Activated naive CD8-positive, alpha-beta T cell treated with anti-CD3 and anti-CD28 coated beads for 36 hours (primary cell): Measurements from ENCODE around the gene DENND5B. TPM values are rescaled to one million over a fixed set of nuclear protein-coding genes. Genes with fewer than 3 reads are reported as not detected.

Experiments
- DNase-seq: peaks from one replicate; pipeline ENCODE4 v3.0.0; 2021
- H3K27ac Mint-ChIP-seq: one replicate; pipeline ENCODE4 v1.8.0; 2022; ENCODE audit warnings: mild to moderate bottlenecking, moderate library complexity, mixed read lengths
- H3K27me3 Mint-ChIP-seq: one replicate; pipeline ENCODE4 v1.8.0; 2022; ENCODE audit warnings: mild to moderate bottlenecking, mixed read lengths
- H3K36me3 Mint-ChIP-seq: one replicate; pipeline ENCODE4 v1.8.0; 2021; ENCODE audit warnings: mild to moderate bottlenecking, mixed read lengths
- H3K4me1 Mint-ChIP-seq: one replicate; pipeline ENCODE4 v1.8.0; 2021; ENCODE audit warnings: mixed read lengths
- H3K4me3 Mint-ChIP-seq: one replicate; pipeline ENCODE4 v1.8.0; 2022; ENCODE audit warnings: mild to moderate bottlenecking, moderate library complexity, mixed read lengths
- H3K9me3 Mint-ChIP-seq: one replicate; pipeline ENCODE4 v1.8.0; 2022; ENCODE audit warnings: mixed read lengths
- total RNA-seq, 2 experiments: library from RNA; stranded (reverse); gene quantifications; one replicate each; pipeline ENCODE4 v1.2.3, GENCODE V29; 2021

Gene DENND5B
- total RNA-seq, 2 experiments from 2014 or later, result 0.16 to 0.29 TPM

- no peak for DNase-seq
- no peak overlapping the region for H3K27ac Mint-ChIP-seq
- H3K36me3 Mint-ChIP-seq, result no peaks in the 10 kb centered on the region
- H3K4me3 Mint-ChIP-seq, result no peak overlapping the region
- H3K27me3 Mint-ChIP-seq, result no peaks in the 10 kb centered on the region
- no peaks in the 10 kb centered on the region for H3K9me3 Mint-ChIP-seq
- H3K4me1 Mint-ChIP-seq, result peaks cover 18% of the 10 kb centered on the region
These were observed 229.2 kb downstream of the DENND5B start for GRCh38 chr12:31361730-31362114.

DNA sequence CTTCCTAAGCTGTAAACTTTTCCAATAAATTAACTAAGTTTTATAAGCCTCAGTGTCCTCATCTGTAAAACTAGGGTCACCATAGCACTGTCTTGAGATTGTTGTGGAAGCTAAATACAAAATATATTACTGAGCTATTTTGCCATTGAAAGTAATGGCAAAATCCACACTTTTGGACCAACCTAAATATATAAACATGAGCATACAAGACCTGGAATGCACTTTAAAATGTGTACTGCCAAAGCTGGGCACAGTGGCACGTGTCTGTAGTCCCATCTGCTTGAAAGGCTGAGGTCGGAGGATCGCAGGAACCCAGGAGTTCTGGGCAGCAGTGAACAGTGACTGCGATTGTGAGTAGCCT lies 235.2 kb downstream of the DENND5B start:
- Mint-ChIP-seq H3K9me3 (no peaks in the 10 kb centered on the region), H3K4me1 (no peaks in the 10 kb centered on the region), H3K4me3 (no peak overlapping the region), H3K36me3 (no peaks in the 10 kb centered on the region), H3K27ac (no peak overlapping the region), H3K27me3 (no peaks in the 10 kb centered on the region)
- no peak for DNase-seq

DNA sequence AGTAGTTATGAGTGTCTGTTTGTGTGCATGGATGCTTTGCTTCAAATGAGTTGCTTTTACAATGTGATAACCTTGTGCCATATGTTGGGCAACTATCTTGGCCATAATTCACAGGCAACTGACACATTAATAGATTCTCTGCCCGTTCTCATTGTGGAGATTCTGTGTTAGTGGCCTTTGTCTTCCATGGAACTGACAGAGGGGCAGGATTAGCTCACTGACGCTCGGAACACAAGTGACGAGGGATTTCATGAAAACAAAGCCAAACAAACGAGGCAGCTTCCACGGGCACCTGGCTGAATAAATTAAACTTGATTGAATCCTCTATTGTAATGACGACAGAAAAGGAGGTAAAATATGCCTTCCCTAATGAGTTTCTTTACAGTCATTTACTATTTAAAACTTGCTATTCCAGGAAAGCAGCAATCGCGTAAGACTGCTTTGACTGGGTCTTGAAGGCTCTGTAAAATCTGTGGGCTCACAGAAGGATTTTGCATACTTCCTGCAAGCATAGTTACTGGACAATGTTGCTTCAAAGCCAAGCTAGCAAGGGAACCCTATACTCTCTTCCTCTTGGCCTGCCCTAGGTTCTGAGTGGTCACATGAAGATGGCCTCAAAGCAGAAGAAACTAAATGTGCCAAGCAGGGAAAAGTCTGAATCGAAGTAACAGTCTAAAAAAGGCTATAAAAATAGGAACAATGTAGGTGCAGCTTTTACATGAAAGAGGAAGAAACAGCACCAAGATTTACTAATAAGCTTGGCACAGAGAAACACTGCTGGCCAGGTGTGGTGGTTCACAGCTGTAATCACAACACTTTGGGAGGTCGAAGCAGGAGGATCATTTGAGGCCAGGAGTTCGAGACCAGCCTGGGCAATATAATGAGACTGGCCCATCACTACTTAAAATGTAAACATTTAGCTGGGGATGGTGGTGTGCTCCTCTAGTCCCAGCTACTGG lies 236.9 kb downstream of the DENND5B start:
- Mint-ChIP-seq H3K27ac (no peak overlapping the region), H3K4me1 (no peaks in the 10 kb centered on the region), H3K9me3 (no peaks in the 10 kb centered on the region)

DNA sequence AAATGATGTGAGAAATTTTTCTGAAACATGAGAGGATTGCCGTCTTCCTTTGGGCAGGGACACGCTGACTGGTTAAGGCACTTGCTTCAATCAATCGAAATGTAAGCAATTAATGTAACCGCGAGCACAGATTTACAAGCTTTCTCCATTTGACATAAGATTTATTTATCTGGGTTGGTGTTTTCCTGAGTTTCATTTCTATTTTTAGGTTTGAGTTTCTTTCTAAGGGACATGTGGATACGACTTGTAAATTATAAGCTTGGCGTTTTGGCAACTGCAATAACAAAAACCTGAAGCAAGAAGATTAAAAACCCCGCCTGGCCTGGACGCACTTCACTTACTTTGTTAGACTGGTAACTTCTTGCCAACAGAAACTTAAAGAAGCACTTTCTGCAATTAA lies 244.7 kb downstream of the DENND5B start:
- no peaks in the 10 kb centered on the region for H3K9me3 Mint-ChIP-seq
- no peak overlapping the region for H3K27ac Mint-ChIP-seq
- no peak overlapping the region for H3K4me3 Mint-ChIP-seq
- H3K4me1 Mint-ChIP-seq, result no peaks in the 10 kb centered on the region
- H3K36me3 Mint-ChIP-seq, result no peaks in the 10 kb centered on the region
- H3K27me3 Mint-ChIP-seq, result no peaks in the 10 kb centered on the region
- no peak for DNase-seq

More for the DNA sequence above, 236.9 kb downstream of the DENND5B start:
- Mint-ChIP-seq H3K4me3 (no peak overlapping the region), H3K27me3 (no peaks in the 10 kb centered on the region), H3K36me3 (no peaks in the 10 kb centered on the region)
- DNase-seq, result no peak

DNA sequence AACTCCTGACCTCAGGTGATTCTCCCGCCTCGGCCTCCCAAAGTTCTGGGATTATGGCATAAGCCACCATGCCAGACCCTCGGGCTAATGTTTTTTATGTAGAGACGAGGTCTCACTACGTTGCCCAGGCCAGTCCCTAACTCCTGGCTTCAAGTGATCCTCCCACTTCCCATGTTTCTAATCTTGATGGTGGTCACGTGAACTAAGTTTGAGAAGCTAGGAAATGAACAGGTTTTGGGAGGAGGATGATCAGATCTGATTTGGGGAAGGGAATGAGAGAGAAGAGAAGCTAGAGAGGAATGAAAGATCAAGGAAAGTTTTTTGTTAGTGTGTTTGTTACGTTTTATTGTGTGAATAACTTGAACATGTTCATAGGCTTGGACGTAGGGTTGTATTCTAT lies 247.8 kb downstream of the DENND5B start:
- Mint-ChIP-seq H3K4me3 (no peak overlapping the region), H3K27ac (no peak overlapping the region), H3K4me1 (no peaks in the 10 kb centered on the region), H3K36me3 (no peaks in the 10 kb centered on the region), H3K9me3 (no peaks in the 10 kb centered on the region), H3K27me3 (no peaks in the 10 kb centered on the region)
- no peak for DNase-seq

DNA sequence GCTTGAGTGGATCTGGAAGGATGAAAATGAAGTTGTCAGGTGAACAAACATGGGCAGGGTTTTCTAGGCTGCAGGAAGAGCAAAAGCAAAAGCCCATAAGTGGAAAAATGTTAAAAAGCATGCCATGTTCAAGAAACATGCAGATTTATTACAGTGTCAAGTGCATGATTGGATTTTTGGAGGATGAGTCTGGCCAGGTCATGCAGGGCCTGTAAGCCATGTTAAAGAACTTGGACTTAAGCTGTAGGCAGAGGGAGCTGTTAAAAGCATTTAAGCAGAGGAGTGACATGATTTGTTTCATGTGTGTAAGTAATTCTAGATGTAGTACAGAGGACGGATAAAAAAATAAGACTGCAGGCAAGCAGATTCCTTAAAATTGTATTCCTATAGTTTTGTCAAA lies 248.7 kb downstream of the DENND5B start:
- DNase-seq, result no peak
- Mint-ChIP-seq H3K27ac (no peak overlapping the region), H3K4me3 (no peak overlapping the region), H3K9me3 (no peaks in the 10 kb centered on the region), H3K36me3 (no peaks in the 10 kb centered on the region), H3K4me1 (no peaks in the 10 kb centered on the region), H3K27me3 (no peaks in the 10 kb centered on the region)

GRCh38 chr12:31339831-31340622 lies 250.9 kb downstream of the DENND5B start:
- Mint-ChIP-seq H3K27ac (no peak overlapping the region), H3K27me3 (no peaks in the 10 kb centered on the region), H3K36me3 (no peaks in the 10 kb centered on the region), H3K9me3 (no peaks in the 10 kb centered on the region), H3K4me3 (no peak overlapping the region), H3K4me1 (no peaks in the 10 kb centered on the region)
- DNase-seq, result no peak

- DNase-seq, result no peak
- no peaks in the 10 kb centered on the region for H3K4me1 Mint-ChIP-seq
- H3K27me3 Mint-ChIP-seq, result no peaks in the 10 kb centered on the region
- H3K27ac Mint-ChIP-seq, result no peak overlapping the region
- no peaks in the 10 kb centered on the region for H3K9me3 Mint-ChIP-seq
- no peak overlapping the region for H3K4me3 Mint-ChIP-seq
- H3K36me3 Mint-ChIP-seq, result no peaks in the 10 kb centered on the region
These were observed 253.0 kb downstream of the DENND5B start for GRCh38 chr12:31337952-31338351.

Other genes with a start within 250 kb of the DENND5B start
- under 1 TPM; 0.64 to 0.99 TPM for gene ETFBKMT, start 68.6 kb upstream of the DENND5B start, total RNA-seq
- gene AMN1, start 137.9 kb upstream of the DENND5B start, total RNA-seq, result 1 to 10 TPM; 2.7 to 3.7 TPM